ENCODE data around the gene ABLIM2. TPM values are rescaled to one million over a fixed set of nuclear protein-coding genes. Genes with fewer than 3 reads are reported as not detected.

Gene ABLIM2
- total RNA-seq, 4 donors from 2014 or later, result 10.6 to 31.7 (median 20.3) TPM

DNA sequence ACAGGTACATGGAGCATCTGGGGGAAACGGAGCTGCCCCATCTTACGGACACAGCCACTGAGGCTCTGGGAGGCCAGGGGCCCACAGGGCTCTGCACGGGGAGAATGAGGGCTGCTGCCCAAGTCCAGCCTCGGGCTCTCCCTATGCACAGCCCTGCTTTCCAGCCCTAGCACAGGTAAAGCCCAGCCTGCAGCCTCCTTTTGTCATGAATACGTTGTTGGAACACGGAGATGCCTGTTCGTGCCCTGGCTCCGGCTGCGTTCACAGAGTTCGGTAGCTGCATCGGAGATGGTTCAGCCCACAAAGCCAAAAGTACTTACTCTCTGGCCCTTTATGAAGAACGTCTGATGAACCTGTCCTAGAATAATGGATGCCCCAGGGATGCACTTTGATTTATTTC, 150.2 kb downstream of the ABLIM2 start:
- no peak overlapping the region for H3K4me3 ChIP-seq (ENCODE audit: low read depth, poor library complexity, severe bottlenecking)
- intact Hi-C loops (cut with DNase I; ENCODE audit: low total_unique reads), result no loop called here
- 90 to 91% methylated on average over 12 of the region's 12 CpGs for whole genome bisulfite sequencing, 2 donors
- TF ChIP-seq, protein P1, sequence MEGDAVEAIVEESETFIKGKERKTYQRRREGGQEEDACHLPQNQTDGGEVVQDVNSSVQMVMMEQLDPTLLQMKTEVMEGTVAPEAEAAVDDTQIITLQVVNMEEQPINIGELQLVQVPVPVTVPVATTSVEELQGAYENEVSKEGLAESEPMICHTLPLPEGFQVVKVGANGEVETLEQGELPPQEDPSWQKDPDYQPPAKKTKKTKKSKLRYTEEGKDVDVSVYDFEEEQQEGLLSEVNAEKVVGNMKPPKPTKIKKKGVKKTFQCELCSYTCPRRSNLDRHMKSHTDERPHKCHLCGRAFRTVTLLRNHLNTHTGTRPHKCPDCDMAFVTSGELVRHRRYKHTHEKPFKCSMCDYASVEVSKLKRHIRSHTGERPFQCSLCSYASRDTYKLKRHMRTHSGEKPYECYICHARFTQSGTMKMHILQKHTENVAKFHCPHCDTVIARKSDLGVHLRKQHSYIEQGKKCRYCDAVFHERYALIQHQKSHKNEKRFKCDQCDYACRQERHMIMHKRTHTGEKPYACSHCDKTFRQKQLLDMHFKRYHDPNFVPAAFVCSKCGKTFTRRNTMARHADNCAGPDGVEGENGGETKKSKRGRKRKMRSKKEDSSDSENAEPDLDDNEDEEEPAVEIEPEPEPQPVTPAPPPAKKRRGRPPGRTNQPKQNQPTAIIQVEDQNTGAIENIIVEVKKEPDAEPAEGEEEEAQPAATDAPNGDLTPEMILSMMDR (IDR thresholded peaks at IDR 0.05), result no peak
- no peak for TF ChIP-seq POLR2A (IDR thresholded peaks at IDR 0.05)
- no peak for DNase-seq (ENCODE audit: low spot score in 2 of 2)

DNA sequence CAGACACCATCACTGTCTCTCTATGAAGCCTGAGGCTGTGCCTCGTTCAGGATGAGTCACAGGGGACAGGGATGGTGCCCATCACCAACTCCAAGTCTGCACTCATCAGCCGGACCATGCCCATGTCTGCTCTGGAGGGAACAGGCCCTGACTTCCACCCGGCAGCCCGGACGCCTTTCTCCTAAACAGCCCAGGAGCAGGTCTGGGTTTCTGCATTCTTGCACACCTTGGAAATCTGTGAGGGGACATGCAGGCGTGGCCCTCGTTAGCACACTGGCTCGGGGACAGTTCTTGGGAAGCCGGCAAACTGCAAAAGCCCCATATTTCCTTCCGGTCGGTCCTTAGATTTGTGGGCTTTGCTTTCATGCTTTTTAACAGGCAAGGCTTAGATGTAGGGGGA, 151.0 kb downstream of the ABLIM2 start:
- DNase-seq (ENCODE audit: low spot score in 2 of 2), result no peak
- TF ChIP-seq, protein P1 (IDR thresholded peaks at IDR 0.05), result no peak
- TF ChIP-seq POLR2A (IDR thresholded peaks at IDR 0.05), result no peak
- 78 to 90% methylated on average over 11 of the region's 11 CpGs for WGBS, 2 donors
- H3K4me3 ChIP-seq (ENCODE audit: low read depth, poor library complexity, severe bottlenecking), result no peak overlapping the region
- intact Hi-C loops (cut with DNase I; ENCODE audit: low total_unique reads), result no loop called here

DNA sequence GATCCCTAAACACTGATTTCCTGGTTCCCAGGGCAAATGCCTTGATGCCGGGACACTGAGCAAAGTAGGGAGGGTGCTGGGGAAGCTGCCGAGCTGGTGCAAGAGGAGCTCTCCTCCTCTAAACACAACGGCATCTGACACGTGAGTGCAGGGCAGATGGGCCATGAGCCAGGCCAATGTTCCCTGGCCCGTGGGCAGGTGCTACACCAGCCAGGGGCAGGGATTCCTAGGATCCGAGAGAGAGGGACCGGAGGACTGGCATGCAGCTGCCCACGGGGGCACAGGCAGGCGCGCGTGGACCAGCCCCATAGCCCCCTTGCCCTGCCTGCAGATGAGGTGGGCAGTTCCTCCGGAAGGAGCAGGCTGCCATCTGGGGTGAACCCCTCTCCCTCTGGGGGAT, 152.1 kb downstream of the ABLIM2 start:
- H3K4me3 ChIP-seq (ENCODE audit: low read depth, poor library complexity, severe bottlenecking), result no peak overlapping the region
- no peak for DNase-seq (ENCODE audit: low spot score in 2 of 2)
- intact Hi-C loops (cut with DNase I; ENCODE audit: low total_unique reads), result no loop called here
- 61 to 75% methylated on average over 12 of the region's 12 CpGs for WGBS, 2 donors
- TF ChIP-seq, protein P1 (IDR thresholded peaks at IDR 0.05), result no peak
- TF ChIP-seq POLR2A (IDR thresholded peaks at IDR 0.05), result no peak

GRCh38 chr4:8005814-8006215, 152.8 kb downstream of the ABLIM2 start:
- H3K4me3 ChIP-seq (ENCODE audit: low read depth, poor library complexity, severe bottlenecking), result no peak overlapping the region
- TF ChIP-seq, protein P1 (IDR thresholded peaks at IDR 0.05), result no peak
- no peak for TF ChIP-seq POLR2A (IDR thresholded peaks at IDR 0.05)
- 75 to 78% methylated on average over 8 to 10 of the region's 10 CpGs for WGBS, 2 donors
- DNase-seq (ENCODE audit: low spot score in 2 of 2), result no peak
- intact Hi-C loops (cut with DNase I; ENCODE audit: low total_unique reads), result no loop called here

- no peak for TF ChIP-seq POLR2A (IDR thresholded peaks at IDR 0.05)
- TF ChIP-seq, protein P1 (IDR thresholded peaks at IDR 0.05), result no peak
- no peak overlapping the region for H3K4me3 ChIP-seq (ENCODE audit: low read depth, poor library complexity, severe bottlenecking)
- 92 to 95% methylated on average over 36 of the region's 36 CpGs for WGBS, 2 donors
- intact Hi-C loops (cut with DNase I; ENCODE audit: low total_unique reads), result no loop called here
- no peak for DNase-seq (ENCODE audit: low spot score in 2 of 2)
These were observed 153.4 kb downstream of the ABLIM2 start for GRCh38 chr4:8005033-8005808.

DNA sequence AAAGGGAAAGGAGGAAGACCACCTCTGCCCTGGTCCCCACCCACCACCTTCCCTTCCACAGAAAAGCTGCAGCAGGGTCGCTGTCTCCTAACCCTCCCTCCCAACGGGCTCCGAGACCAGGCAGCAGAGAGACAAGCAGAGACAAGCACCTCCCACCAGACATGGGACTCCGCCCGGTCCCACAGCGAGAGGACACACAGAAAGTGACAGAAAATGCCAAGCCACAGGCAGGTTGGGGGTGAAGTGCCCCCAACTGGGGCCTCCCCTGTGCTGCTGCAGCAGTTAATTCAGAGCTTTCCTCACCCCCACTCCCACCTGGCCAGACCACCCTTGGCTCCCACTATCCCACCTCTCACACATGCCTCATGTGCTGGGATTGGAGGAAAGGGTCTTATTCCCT, 154.5 kb downstream of the ABLIM2 start:
- DNase-seq (ENCODE audit: low spot score in 2 of 2), result no peak
- TF ChIP-seq, protein P1 (IDR thresholded peaks at IDR 0.05), result no peak
- no peak for TF ChIP-seq POLR2A (IDR thresholded peaks at IDR 0.05)
- H3K4me3 ChIP-seq (ENCODE audit: low read depth, poor library complexity, severe bottlenecking), result no peak overlapping the region
- intact Hi-C loops (cut with DNase I; ENCODE audit: low total_unique reads), result no loop called here
- 46 to 65% methylated on average over 6 of the region's 6 CpGs for WGBS, 2 donors

Measured in lower leg skin (tissue), 4 donors.